Activated T-cell treated with anti-CD3 and anti-CD28 coated beads, Interleukin-2, amount 50 U/mL, for 24 hours (primary cell): Measurements from ENCODE around the gene ALDOB.

Experiments
- DNase-seq: peaks from one replicate; pipeline ENCODE4 v3.0.0-alpha.2; 2020
- H3K27ac Mint-ChIP-seq: 2 replicates; pipeline ENCODE4 v1.8.0; 2020; ENCODE audit warnings: mild to moderate bottlenecking, mixed read lengths
- H3K27me3 Mint-ChIP-seq: 2 replicates; pipeline ENCODE4 v1.8.0; 2020; ENCODE audit warnings: mixed read lengths
- H3K36me3 Mint-ChIP-seq: 2 replicates; pipeline ENCODE4 v1.8.0; 2020; ENCODE audit warnings: low read depth, mixed read lengths
- H3K4me1 Mint-ChIP-seq: 2 replicates; pipeline ENCODE4 v1.8.0; 2020; ENCODE audit warnings: low read depth, mixed read lengths
- H3K4me3 Mint-ChIP-seq: 2 replicates; pipeline ENCODE4 v1.8.0; 2020; ENCODE audit warnings: mild to moderate bottlenecking, moderate library complexity, mixed read lengths
- H3K9me3 Mint-ChIP-seq: 2 replicates; pipeline ENCODE4 v1.8.0; 2020; ENCODE audit warnings: mixed read lengths

The ALDOB gene

DNA sequence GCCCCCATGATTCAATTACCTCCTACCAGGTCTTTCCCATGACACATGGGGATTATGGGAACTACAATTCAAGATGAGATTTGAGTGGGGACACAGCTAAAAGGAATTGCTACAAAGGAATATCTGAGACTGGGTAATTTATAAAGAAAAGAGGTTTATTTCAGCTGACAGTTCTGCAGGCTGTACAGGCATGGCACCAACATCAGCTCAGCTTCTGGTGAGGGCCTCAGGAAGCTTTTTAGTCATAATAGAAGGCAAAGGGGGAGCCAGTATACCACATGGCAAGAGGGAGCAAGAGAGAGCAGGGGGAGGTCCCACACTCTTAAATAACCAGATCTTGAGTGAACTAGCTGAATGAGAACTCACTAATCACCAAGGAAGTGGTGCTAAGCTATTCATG lies 11.2 kb upstream of the ALDOB start:
- peaks cover 9% of the 10 kb centered on the region for H3K4me1 Mint-ChIP-seq
- H3K9me3 Mint-ChIP-seq, result no peaks in the 10 kb centered on the region
- no peak overlapping the region for H3K27ac Mint-ChIP-seq
- no peak for DNase-seq
- peaks cover 67% of the 10 kb centered on the region for H3K27me3 Mint-ChIP-seq
- no peaks in the 10 kb centered on the region for H3K36me3 Mint-ChIP-seq
- no peak overlapping the region for H3K4me3 Mint-ChIP-seq

DNA sequence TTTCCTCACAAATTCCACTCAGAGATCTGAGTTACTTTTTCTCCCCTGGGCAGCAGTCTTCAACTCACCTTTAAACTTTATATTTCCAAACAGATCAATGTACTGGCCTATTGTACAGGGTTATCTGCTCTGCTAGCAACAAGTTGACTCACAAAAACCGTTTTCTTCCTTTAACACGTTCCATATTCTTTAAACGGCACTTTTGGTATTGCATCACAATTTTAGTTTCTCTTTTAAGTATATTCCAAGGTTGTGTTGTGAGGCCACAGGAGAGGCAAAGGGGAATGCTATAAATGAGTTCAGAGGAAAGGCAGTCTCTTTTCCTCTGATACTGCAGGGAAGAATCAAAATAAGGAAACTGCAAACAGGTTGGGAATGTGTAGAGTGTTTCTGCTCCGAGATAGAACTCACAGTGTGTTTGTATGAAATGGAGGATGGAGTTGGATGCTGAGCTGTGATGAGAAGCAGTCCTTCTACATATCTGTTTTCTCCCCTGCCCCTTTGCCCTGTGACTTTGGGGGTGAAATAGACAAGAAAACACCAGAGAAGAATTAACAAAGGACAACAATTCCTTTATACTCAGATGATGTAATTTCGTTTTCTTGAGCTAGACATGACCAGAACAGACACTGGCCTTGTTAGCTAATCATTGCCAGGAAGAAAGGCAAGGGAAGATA lies 9.9 kb upstream of the ALDOB start:
- H3K36me3 Mint-ChIP-seq, result no peaks in the 10 kb centered on the region
- DNase-seq, result no peak
- no peaks in the 10 kb centered on the region for H3K9me3 Mint-ChIP-seq
- H3K4me1 Mint-ChIP-seq, result peaks cover 9% of the 10 kb centered on the region
- H3K27ac Mint-ChIP-seq, result no peak overlapping the region
- peaks cover 69% of the 10 kb centered on the region for H3K27me3 Mint-ChIP-seq
- H3K4me3 Mint-ChIP-seq, result no peak overlapping the region

DNA sequence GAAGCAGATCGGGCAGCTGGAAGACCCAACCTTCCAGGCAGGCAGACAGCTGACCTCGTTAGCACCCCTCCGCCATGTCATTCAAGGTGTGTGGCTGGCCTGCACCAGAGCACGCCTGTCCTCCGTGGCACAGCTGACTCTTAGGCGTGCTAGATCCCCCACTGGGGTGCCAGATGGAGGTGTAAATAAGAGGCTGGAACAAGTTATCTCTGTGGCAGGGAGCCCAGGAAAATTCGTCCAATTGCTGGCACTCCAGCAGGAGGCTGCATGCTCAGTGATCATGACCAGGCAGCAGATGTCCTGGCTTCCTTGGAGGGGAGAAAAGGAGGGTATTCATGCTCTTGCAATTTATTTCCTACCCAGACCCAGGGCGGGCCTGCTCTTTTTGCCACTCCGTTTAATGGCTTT lies 7.8 kb upstream of the ALDOB start:
- Mint-ChIP-seq H3K27me3 (peaks cover 72% of the 10 kb centered on the region), H3K9me3 (no peaks in the 10 kb centered on the region), H3K27ac (no peak overlapping the region), H3K36me3 (no peaks in the 10 kb centered on the region), H3K4me3 (no peak overlapping the region), H3K4me1 (no peaks in the 10 kb centered on the region)
- DNase-seq, result no peak

DNA sequence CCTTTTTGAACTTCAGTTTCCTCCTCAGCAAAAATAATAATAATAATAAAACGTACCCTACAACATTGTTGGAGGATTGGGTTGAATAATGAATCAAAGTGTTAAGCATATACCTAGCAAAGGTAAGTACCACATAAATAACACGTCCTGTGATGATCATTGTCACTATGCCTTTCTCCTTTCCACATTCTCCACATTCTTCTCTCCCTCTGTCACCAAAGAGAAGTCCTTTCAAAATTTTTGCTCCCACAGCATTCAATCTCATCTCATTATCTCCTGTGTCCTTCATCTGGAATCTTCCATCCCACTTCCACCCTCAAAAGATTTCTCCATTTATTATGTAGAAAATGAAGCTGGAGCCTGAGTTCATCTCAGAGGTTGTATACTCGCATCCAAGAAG lies 7.2 kb upstream of the ALDOB start:
- H3K9me3 Mint-ChIP-seq, result no peaks in the 10 kb centered on the region

DNA sequence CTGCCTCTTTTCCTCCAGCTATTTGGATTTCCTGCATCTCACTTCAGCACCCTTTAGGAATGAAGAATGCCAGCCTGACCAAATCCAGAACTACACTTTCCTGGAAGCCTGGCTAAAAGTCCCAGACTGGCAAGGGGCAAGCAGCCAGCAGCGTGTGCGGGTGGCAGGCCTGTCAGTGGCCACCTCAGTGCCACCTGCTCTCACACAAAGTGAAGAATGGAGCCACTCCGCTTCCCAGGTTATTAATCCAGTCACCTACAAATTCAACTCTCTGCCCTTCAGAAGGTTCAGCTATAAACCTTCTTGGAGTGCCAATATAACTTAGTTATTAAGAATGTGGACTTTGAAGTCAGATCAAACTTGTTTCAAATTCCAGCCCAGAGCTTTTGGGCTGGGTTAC lies 6.7 kb upstream of the ALDOB start:
- H3K27me3 Mint-ChIP-seq, result peaks cover 73% of the 10 kb centered on the region
- H3K4me1 Mint-ChIP-seq, result no peaks in the 10 kb centered on the region
- H3K36me3 Mint-ChIP-seq, result no peaks in the 10 kb centered on the region
- DNase-seq, result no peak
- H3K27ac Mint-ChIP-seq, result no peak overlapping the region
- H3K9me3 Mint-ChIP-seq, result no peaks in the 10 kb centered on the region
- no peak overlapping the region for H3K4me3 Mint-ChIP-seq

More for the DNA sequence above, 7.2 kb upstream of the ALDOB start:
- Mint-ChIP-seq H3K4me1 (no peaks in the 10 kb centered on the region), H3K4me3 (no peak overlapping the region), H3K36me3 (no peaks in the 10 kb centered on the region), H3K27me3 (peaks cover 71% of the 10 kb centered on the region), H3K27ac (no peak overlapping the region)
- DNase-seq, result no peak

DNA sequence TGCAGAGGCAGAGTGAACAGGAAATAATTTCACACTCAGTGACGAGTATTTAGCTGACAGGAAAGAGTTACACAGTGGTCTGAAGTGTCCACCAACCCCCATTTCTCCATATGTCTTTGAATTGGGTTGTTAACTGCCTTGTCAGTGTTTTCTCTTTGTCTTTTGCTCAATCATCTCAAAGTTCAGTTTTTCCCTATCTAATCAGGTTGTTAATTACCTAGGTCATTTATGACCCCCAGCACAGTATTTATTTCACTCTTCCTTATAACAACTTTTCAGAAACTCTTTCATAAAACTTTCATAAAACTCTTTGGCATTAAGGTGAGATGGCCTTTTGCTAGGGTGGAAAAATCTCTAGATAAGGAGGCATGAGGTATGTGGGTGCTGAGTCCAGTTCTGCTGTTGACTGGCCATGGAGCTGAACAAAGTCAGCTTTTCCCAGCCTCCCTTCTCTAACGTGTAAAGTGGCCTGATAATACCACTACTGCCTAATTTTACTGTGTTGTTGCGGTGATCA lies 5.2 kb upstream of the ALDOB start:
- Mint-ChIP-seq H3K4me3 (no peak overlapping the region), H3K4me1 (no peaks in the 10 kb centered on the region), H3K9me3 (no peaks in the 10 kb centered on the region), H3K36me3 (no peaks in the 10 kb centered on the region), H3K27ac (no peak overlapping the region), H3K27me3 (peaks cover 72% of the 10 kb centered on the region)
- DNase-seq, result no peak

DNA sequence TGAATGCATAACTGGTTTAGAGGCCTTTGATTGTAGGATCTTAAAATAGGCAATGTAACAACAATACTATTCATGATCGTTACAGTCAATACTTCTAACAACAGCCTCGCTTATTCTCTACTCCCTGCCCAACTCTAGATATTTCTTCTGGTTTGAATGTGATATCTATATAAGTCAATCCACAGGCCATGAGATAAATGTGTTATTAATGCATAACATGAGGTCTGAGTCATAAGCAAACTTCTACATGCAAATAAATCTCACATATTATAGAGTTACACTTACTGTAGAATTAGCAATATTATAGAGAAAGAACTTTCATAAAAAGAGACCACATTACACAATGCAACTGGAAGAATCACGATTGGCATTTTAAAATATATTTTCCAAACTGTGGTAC lies 2.9 kb upstream of the ALDOB start:
- Mint-ChIP-seq H3K27ac (no peak overlapping the region), H3K36me3 (no peaks in the 10 kb centered on the region), H3K9me3 (no peaks in the 10 kb centered on the region), H3K4me3 (no peak overlapping the region), H3K27me3 (peaks cover 64% of the 10 kb centered on the region), H3K4me1 (no peaks in the 10 kb centered on the region)
- no peak for DNase-seq

DNA sequence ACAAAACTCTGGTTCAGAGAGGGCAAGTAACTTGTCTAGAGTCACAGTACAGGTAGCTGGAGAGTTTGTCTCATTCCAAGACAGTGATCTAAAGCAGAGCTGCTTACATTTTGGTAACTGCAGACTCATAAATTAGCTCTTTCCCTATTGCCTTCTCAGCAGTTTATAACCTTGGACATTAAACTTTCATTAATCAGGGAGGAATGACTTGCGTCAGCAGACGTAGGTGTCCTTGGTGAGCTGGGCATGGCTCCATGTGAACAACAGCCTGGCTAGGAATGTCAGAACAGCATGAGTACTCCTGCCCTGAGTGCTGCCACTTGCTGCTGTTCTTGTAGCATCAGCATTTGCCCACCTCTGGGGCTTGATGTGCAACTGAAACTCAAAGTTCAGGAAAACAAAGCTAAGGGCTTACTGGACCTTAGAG lies 2.2 kb upstream of the ALDOB start:
- Mint-ChIP-seq H3K27me3 (peaks cover 57% of the 10 kb centered on the region), H3K4me3 (no peak overlapping the region), H3K27ac (no peak overlapping the region), H3K9me3 (no peaks in the 10 kb centered on the region), H3K36me3 (no peaks in the 10 kb centered on the region), H3K4me1 (no peaks in the 10 kb centered on the region)
- DNase-seq, result no peak

DNA sequence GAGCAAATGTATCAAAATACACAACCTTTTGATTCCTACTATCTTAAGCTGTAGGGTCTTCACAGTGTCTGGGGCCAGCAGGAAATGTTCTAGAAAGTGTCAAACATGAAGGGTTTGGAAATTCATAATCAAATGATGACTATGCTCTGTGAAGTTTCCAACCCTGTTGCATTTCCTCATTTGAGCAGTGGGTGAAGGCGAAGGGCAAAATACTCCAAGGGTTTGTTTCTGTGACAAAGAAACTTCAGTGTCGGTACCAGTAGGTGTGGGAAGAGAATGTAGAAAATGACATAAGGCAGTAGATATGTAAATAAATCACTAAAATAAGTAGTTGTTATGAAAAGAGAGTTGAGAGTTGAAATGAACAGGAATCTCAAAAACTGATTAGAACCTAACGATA lies 576 bp downstream of the ALDOB start:
- Mint-ChIP-seq H3K9me3 (no peaks in the 10 kb centered on the region), H3K4me1 (no peaks in the 10 kb centered on the region), H3K4me3 (no peak overlapping the region), H3K27ac (no peak overlapping the region), H3K27me3 (peaks cover 46% of the 10 kb centered on the region), H3K36me3 (no peaks in the 10 kb centered on the region)
- no peak for DNase-seq

DNA sequence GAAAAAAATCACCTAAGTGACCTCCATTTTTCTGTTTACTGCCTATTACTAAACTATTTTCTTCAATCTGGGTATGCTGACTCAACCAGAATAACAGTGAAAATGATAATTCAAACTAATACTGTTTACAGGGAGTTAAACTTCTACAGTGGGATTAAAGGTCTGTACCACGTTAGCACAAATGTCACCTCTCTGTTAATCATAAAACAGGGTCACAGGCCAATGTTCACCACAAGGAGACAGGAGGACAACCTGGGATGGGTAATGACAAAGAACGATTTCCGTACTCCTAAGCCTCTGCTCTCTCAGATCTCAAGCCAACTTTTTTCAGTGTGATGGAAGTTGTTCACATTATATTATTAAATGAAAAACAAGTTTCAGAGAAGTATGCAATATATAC lies 2.3 kb downstream of the ALDOB start:
- no peaks in the 10 kb centered on the region for H3K4me1 Mint-ChIP-seq
- H3K27me3 Mint-ChIP-seq, result peaks cover 43% of the 10 kb centered on the region
- H3K4me3 Mint-ChIP-seq, result no peak overlapping the region
- H3K36me3 Mint-ChIP-seq, result no peaks in the 10 kb centered on the region
- H3K9me3 Mint-ChIP-seq, result no peaks in the 10 kb centered on the region
- no peak for DNase-seq
- H3K27ac Mint-ChIP-seq, result no peak overlapping the region

DNA sequence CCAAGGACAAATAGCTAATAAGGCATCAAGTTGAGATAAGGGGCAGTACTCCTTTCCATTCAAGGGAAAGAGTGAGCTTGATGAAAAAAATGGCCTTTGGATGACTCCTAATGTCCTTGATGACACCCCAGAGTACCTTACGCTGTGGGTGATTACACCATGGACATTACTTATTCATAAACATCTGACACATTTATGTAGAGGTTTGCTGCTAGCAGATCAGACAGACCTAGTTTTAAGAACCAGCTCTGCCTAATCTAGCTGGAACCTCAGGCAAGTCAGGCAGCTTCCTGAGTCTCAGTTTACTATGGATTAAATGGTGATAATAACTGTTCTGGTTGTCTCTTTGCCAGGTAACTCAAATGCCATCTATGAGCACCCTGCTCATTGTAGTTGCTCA lies 2.8 kb downstream of the ALDOB start:
- Mint-ChIP-seq H3K9me3 (no peaks in the 10 kb centered on the region), H3K36me3 (no peaks in the 10 kb centered on the region), H3K27ac (no peak overlapping the region), H3K27me3 (peaks cover 41% of the 10 kb centered on the region), H3K4me3 (no peak overlapping the region), H3K4me1 (no peaks in the 10 kb centered on the region)
- no peak for DNase-seq

DNA sequence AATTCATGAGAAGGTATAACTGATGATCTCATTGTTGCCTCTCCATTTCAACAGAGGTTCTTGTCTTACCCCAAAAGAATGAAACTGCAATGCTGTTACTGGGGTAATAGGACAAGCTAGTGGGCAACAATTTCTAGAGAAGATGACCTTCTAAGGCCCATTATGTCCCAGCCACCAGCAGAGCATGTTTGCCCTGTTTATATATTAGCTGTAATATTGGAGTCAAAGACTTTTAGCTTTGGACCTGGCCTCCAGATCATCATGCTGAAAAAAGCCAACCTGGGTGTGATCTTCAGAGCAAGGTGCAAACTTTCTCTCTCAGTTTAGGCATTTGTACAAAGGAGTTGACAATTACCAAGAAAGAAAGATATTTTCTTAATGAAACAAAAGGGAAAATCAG lies 3.4 kb downstream of the ALDOB start:
- no peaks in the 10 kb centered on the region for H3K9me3 Mint-ChIP-seq
- no peak overlapping the region for H3K27ac Mint-ChIP-seq
- H3K36me3 Mint-ChIP-seq, result no peaks in the 10 kb centered on the region
- H3K27me3 Mint-ChIP-seq, result peaks cover 35% of the 10 kb centered on the region
- H3K4me3 Mint-ChIP-seq, result no peak overlapping the region
- DNase-seq, result no peak
- H3K4me1 Mint-ChIP-seq, result no peaks in the 10 kb centered on the region

DNA sequence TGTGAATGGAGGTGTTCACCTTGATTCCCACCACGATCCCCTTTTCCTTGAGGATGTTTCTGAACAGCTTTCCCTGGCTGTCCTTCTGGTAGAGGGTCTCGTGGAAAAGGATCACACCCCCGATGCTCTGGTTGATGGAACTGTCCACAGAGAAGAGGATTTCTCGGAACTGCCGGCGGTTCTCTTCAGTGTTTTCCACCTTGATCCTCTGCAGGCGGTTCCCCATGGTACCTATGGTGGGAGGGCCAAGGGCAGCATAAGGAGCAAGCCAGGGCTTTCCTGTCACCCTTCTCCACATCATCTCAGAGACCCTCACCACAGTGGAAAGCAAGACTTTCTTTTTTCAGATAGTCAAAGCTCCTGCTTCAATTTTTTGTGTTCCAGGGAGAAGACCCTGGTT lies 5.8 kb downstream of the ALDOB start:
- Mint-ChIP-seq H3K27me3 (peaks cover 19% of the 10 kb centered on the region), H3K9me3 (no peaks in the 10 kb centered on the region), H3K4me3 (no peak overlapping the region), H3K36me3 (no peaks in the 10 kb centered on the region), H3K4me1 (no peaks in the 10 kb centered on the region), H3K27ac (no peak overlapping the region)
- no peak for DNase-seq

DNA sequence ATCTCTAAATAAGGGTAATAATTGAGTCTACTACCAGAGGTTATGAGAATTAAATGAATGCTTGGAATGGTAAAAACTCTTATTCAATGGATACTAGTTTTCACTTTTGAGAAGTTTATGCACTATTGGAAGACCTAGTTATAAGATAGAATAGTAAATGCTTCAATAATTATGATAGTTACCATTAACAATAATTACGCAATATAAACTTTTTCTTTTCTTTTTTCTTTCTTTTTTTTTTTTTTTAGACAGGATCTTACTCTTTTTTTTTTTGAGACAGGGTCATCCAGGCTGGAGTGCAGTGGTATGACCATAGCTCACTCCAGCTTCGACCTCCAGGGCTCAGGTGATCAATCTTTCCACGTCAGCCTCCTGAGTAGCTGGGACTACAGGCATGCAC lies 6.7 kb downstream of the ALDOB start:
- Mint-ChIP-seq H3K27me3 (peaks cover 20% of the 10 kb centered on the region), H3K9me3 (peaks cover 3% of the 10 kb centered on the region), H3K36me3 (no peaks in the 10 kb centered on the region), H3K27ac (no peak overlapping the region), H3K4me3 (no peak overlapping the region), H3K4me1 (no peaks in the 10 kb centered on the region)
- no peak for DNase-seq

DNA sequence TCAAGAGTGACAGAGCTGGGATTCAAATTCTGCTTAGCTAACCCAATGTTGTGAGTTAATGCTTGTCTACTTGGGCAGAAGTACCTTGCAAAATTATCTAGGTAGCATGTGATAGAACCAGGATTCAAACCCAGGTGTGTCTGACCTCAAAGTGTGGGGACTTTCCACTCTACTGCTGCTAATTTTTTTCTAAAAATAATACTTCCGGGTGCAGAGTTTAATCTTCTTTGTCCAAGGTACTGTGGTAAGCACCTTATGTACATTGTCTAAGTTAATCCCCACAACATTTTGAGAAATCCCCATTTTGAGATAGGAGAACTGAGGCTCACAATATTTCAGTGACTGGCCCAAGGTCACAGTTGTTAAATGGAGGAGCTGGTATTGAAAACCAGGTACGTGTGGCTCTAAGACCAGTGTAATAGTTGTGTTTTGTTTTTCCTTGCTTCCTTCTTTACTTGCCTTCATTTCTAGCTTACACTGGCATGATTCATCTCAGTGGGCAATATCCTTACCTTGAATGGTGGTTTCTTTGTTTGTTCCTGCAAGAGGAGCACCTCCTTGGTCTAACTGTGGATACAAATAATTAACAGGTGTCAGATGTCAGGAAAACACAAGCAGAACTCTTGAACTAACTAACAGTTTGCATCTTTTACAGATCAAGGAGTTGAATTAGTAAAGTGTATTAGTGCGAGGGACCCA lies 7.5 kb downstream of the ALDOB start:
- Mint-ChIP-seq H3K9me3 (peaks cover 8% of the 10 kb centered on the region), H3K4me1 (no peaks in the 10 kb centered on the region), H3K27ac (no peak overlapping the region), H3K36me3 (no peaks in the 10 kb centered on the region), H3K4me3 (no peak overlapping the region), H3K27me3 (peaks cover 17% of the 10 kb centered on the region)
- DNase-seq, result no peak
